ENCODE results near the gene DUSP14.
"Not testable (repeated sequence)": the region's sequence is repeated elsewhere in the genome, so short reads cannot be mapped to it uniquely, and the experiment has no call there.

The DUSP14 gene

GRCh38 chr17:37489197-37490001 lies at the start of gene DUSP14:
DUSP14 (plus strand) TSS chr17:37489891; CDS start chr17:37512273, 22,382 bp downstream.
- peak; percentile 77 for DNase-seq

- no peak for DNase-seq
Observed at GRCh38 chr17:37440424-37440823, 49.3 kb upstream of the DUSP14 start.

- DNase-seq = peak; percentile 44
Observed at GRCh38 chr17:37441369-37442014, 48.2 kb upstream of the DUSP14 start.

GRCh38 chr17:37446027-37446426 lies 43.7 kb upstream of the DUSP14 start:
- DNase-seq = no peak

GRCh38 chr17:37447641-37448040 lies 42.0 kb upstream of the DUSP14 start:
- peak; percentile 23 for DNase-seq

GRCh38 chr17:37450112-37450511 lies 39.6 kb upstream of the DUSP14 start:
- DNase-seq = no peak

GRCh38 chr17:37457801-37458200 lies 31.9 kb upstream of the DUSP14 start:
- not testable (repeated sequence) for DNase-seq

GRCh38 chr17:37458805-37459204 lies 30.9 kb upstream of the DUSP14 start:
- DNase-seq = no peak

GRCh38 chr17:37461668-37462067 lies 28.0 kb upstream of the DUSP14 start:
- no peak for DNase-seq

GRCh38 chr17:37462492-37462891 lies 27.2 kb upstream of the DUSP14 start:
- no peak for DNase-seq

- no peak for DNase-seq
Observed at GRCh38 chr17:37463039-37463438, 26.7 kb upstream of the DUSP14 start.

- DNase-seq = no peak
Observed at GRCh38 chr17:37465069-37465616, 24.5 kb upstream of the DUSP14 start.

- DNase-seq = no peak
Observed at GRCh38 chr17:37466471-37466870, 23.2 kb upstream of the DUSP14 start.

GRCh38 chr17:37470181-37470580 lies 19.5 kb upstream of the DUSP14 start:
- no peak for DNase-seq

GRCh38 chr17:37475731-37476420 lies 13.8 kb upstream of the DUSP14 start:
- DNase-seq = peak; percentile 76

- DNase-seq = no peak
Observed at GRCh38 chr17:37476431-37477120, 13.1 kb upstream of the DUSP14 start.

GRCh38 chr17:37478187-37478586 lies 11.5 kb upstream of the DUSP14 start:
- DNase-seq = no peak

GRCh38 chr17:37479025-37479424 lies 10.7 kb upstream of the DUSP14 start:
- no peak for DNase-seq

- DNase-seq = no peak
Observed at GRCh38 chr17:37480427-37480826, 9.3 kb upstream of the DUSP14 start.

- no peak for DNase-seq
Observed at GRCh38 chr17:37481001-37481665, 8.6 kb upstream of the DUSP14 start.

- DNase-seq = no peak
Observed at GRCh38 chr17:37483311-37484039, 6.2 kb upstream of the DUSP14 start.

All from suppressor macrophage treated with lipopolysaccharide for 4 hours (primary cell).